Tibial artery (tissue), 4 donors: ENCODE data around the gene ARPC4.

Source experiments
- DNase-seq, 2 donors: peaks; one replicate each; pipeline ENCODE4 v3.0.0-alpha.2; 2019
- H3K27ac ChIP-seq, 2 donors: fragments of 200-600 bp; sonication (generic) in 1 of 2; 1 replicate in 1 of 2; 2 replicates in 1 of 2; pipeline ENCODE4 v1.5.1; 2018 to 2019; ENCODE audit warnings: mild to moderate bottlenecking in 1 of 2
- H3K27me3 ChIP-seq, 2 donors: fragments of 200-600 bp; sonication (generic) in 1 of 2; one replicate each; pipeline versions ENCODE4 v1.5.1 to v1.6.0; 2016 to 2019
- H3K36me3 ChIP-seq, 3 donors: fragments of 200-600 bp; sonication (generic) in 2 of 3; one replicate each; pipeline ENCODE4 v1.5.1; 2016 to 2019; ENCODE audit warnings: mild to moderate bottlenecking in 2 of 3
- H3K4me1 ChIP-seq, 4 donors: fragments of 200-600 bp; sonication (generic) in 2 of 4; 1 replicate in 3 of 4; 2 replicates in 1 of 4; pipeline ENCODE4 v1.5.1; 2016 to 2019
- H3K4me3 ChIP-seq, 2 donors: fragments of 200-600 bp; sonication (generic) in 1 of 2; 1 replicate in 1 of 2; 2 replicates in 1 of 2; pipeline ENCODE4 v1.5.1; 2018 to 2019; ENCODE audit warnings: mild to moderate bottlenecking in 2 of 2
- H3K9me3 ChIP-seq, 3 donors: fragments of 200-600 bp; sonication (generic) in 1 of 3; one replicate each; pipeline ENCODE4 v1.5.1; 2016 to 2019
- intact Hi-C: fragments of 100-400 bp; cut with DNase I; formaldehyde crosslinking; loops from one replicate; pipeline ENCODE4 v1.15.0; 2023; ENCODE audit warnings: low total_unique reads
- TF ChIP-seq, protein P1 (sequence below), 2 experiments: fragments of 200-600 bp in 1 of 2; fragments of 450-650 bp in 1 of 2; IDR thresholded peaks; one replicate each; pipeline ENCODE4 v1.5.1; 2017 to 2019; ENCODE audit warnings: antibody characterized with exemption in 2 of 2, mild to moderate bottlenecking in 1 of 2, moderate library complexity in 1 of 2

ARPC4 gene

DNA sequence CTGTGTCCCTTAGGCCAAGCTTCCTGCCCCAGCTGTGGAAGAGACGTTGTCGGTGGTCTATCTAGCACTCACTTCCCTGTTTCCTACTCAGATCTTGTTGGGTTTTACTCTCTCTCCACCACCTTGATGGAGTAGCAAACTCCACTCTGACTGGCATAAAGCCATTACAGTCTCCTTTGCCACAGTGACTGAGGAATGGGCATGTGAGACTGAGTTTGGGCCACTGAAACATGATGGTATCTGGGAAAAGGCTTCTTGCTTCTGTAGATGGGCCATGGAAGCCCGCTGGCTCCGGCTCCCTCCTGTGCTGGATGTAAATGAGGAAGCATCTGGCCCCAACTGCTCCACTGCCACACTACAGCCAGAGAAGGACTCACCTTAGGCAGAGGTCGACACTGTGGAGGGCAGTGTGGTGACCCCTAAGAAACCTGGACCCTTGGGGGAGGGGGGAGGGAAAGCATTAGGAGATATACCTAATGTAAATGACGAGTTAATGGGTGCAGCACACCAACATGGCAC is 13.7 kb upstream of the ARPC4 start:
- no peak for DNase-seq

DNA sequence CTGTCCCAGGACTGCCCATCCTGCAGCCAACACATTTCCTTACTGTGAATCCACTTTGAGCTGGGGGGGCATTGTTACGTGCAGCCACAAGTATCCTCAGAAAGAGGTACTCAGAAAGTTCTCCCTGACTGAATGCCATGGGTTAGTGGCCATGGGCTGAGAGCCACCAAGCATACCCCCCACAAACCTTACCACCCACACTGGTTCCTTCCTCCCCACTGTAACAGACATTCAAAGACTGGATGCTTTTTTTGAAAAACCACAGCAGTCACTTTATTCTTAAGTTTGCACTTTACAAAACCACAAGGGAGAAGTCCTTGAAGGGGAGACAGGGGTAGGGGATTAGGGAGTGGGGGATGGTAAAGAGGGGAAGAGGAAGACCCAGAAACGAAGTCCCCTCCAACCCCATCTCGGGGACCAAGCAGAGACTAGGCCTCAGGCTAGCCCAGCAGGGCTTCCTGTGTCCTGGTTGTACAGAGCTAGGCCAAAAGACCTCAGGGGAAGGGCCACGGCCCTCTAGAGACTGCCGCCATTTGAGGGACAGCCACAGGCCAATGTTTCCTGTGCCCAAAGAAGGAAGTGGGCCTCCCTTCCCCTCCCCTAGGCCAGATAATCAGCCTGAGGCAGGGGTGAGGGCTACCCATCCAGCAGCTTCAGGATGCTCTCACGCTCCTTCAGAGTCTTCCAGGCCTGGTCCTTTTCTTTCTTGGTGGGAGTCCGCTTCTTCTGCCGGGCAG is 13.0 kb upstream of the ARPC4 start:
- TF ChIP-seq, protein P1, sequence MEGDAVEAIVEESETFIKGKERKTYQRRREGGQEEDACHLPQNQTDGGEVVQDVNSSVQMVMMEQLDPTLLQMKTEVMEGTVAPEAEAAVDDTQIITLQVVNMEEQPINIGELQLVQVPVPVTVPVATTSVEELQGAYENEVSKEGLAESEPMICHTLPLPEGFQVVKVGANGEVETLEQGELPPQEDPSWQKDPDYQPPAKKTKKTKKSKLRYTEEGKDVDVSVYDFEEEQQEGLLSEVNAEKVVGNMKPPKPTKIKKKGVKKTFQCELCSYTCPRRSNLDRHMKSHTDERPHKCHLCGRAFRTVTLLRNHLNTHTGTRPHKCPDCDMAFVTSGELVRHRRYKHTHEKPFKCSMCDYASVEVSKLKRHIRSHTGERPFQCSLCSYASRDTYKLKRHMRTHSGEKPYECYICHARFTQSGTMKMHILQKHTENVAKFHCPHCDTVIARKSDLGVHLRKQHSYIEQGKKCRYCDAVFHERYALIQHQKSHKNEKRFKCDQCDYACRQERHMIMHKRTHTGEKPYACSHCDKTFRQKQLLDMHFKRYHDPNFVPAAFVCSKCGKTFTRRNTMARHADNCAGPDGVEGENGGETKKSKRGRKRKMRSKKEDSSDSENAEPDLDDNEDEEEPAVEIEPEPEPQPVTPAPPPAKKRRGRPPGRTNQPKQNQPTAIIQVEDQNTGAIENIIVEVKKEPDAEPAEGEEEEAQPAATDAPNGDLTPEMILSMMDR (IDR thresholded peaks at IDR 0.05), result no peak
- H3K4me1 ChIP-seq, result peaks cover 0 to 16% (median 3%) of the 10 kb centered on the region in 4 donors
- no peaks in the 10 kb centered on the region for H3K9me3 ChIP-seq
- peaks cover 47 to 60% (median 47%) of the 10 kb centered on the region in 3 donors for H3K36me3 ChIP-seq
- H3K27ac ChIP-seq, result no peak overlapping the region
- H3K4me3 ChIP-seq, result no peak overlapping the region
- no peak for DNase-seq
- H3K27me3 ChIP-seq, result no peaks in the 10 kb centered on the region
- intact Hi-C loops, result no loop called here

More for the DNA sequence above, 13.7 kb upstream of the ARPC4 start:
- H3K9me3 ChIP-seq, result no peaks in the 10 kb centered on the region
- intact Hi-C loops, result no loop called here
- peaks cover 0 to 16% (median 3%) of the 10 kb centered on the region in 4 donors for H3K4me1 ChIP-seq
- TF ChIP-seq, protein P1 (IDR thresholded peaks at IDR 0.05), result no peak
- no peaks in the 10 kb centered on the region for H3K27me3 ChIP-seq
- no peak overlapping the region for H3K27ac ChIP-seq
- no peak overlapping the region for H3K4me3 ChIP-seq
- peaks cover 39 to 52% (median 40%) of the 10 kb centered on the region in 3 donors for H3K36me3 ChIP-seq

DNA sequence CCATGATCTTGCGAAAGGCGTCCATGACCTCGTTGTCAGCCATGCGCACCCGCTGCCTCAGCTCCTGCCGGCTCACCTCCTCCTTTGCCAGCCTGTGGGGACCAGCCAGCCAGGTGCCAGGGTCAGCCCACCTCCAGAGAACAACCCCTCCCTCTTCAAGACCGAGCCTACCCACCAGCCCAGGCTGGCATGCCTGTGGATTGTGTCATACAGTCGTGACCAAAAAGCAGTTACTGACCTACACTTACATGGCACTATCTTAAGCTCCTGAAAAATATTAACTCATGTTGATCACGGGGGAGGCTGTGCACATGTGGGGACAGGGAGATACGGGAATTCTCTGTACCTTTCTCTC is 12.4 kb upstream of the ARPC4 start:
- intact Hi-C loops, result no loop called here
- H3K36me3 ChIP-seq, result peaks cover 51 to 65% (median 52%) of the 10 kb centered on the region in 3 donors
- peaks cover 0 to 16% (median 3%) of the 10 kb centered on the region in 4 donors for H3K4me1 ChIP-seq
- H3K4me3 ChIP-seq, result no peak overlapping the region
- H3K27ac ChIP-seq, result no peak overlapping the region
- H3K27me3 ChIP-seq, result no peaks in the 10 kb centered on the region
- TF ChIP-seq, protein P1 (IDR thresholded peaks at IDR 0.05), result no peak
- DNase-seq, result no peak
- no peaks in the 10 kb centered on the region for H3K9me3 ChIP-seq

DNA sequence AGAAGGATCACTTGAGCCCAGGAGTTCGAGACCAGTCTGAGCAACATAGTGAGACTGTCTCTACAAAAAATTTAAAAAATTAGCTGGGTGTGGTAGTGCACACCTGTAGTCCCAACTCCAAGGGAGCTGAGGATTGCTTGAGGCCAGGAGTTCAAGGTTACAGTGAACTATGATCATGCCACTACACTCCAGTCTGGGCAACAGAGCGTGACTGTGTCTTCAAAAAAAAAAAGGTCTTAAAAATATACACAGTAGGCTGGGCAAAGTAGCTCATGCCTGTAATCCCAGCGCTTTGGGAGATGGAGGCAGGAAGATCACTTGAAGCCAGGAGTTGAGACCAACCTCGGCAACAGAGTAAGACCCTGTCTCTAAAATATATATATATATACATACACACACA is 12.0 kb upstream of the ARPC4 start:
- Histone ChIP-seq H3K27me3 (no peaks in the 10 kb centered on the region), H3K4me3 (no peak overlapping the region), H3K4me1 (peaks cover 0 to 16% (median 3%) of the 10 kb centered on the region in 4 donors), H3K27ac (no peak overlapping the region), H3K9me3 (no peaks in the 10 kb centered on the region), H3K36me3 (peaks cover 55 to 70% (median 56%) of the 10 kb centered on the region in 3 donors)
- TF ChIP-seq, protein P1 (IDR thresholded peaks at IDR 0.05), result no peak
- DNase-seq, result no peak
- intact Hi-C loops, result no loop called here

DNA sequence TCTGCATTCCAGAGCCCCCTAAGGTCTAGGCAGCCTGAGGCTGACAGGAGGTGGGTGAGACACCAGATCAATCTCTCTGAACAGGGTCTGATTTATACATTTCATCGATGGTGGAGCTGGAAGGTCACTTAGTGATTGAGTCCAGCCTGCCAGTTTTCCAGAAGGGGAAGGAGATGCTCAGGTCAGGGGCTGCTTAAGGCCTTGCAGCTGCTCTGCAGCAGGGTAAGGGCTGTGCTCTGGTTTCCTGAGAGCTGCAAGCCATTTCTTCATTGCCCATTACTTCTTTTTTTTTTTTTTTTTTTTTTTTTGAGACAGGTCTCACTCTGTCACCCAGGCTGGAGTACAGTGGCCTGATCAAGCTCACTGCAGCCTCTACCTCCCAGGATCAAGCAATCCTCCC is 11.3 kb upstream of the ARPC4 start:
- Histone ChIP-seq H3K27ac (no peak overlapping the region), H3K4me1 (peaks cover 0 to 16% (median 3%) of the 10 kb centered on the region in 4 donors), H3K36me3 (peaks cover 55 to 76% (median 56%) of the 10 kb centered on the region in 3 donors), H3K27me3 (no peaks in the 10 kb centered on the region), H3K4me3 (no peak overlapping the region), H3K9me3 (no peaks in the 10 kb centered on the region)
- intact Hi-C loops, result no loop called here
- DNase-seq, result no peak
- TF ChIP-seq, protein P1 (IDR thresholded peaks at IDR 0.05), result no peak
